HepG2 (cell line): ENCODE data around the gene KISS1R. TPM values are rescaled to one million over a fixed set of nuclear protein-coding genes. Genes with fewer than 3 reads are reported as not detected.
A peak's percentile ranks its signal among the peaks of the same experiment; 100 is the strongest.

Experiments
- ARNTL ChIP-seq: sonication (generic); formaldehyde crosslinking; IDR thresholded peaks from 2 replicates; pipeline ENCODE4 v1.4.0; 2020; ENCODE audit warnings: mild to moderate bottlenecking, missing genetic modification reagents
- ASH2L ChIP-seq: fragments of 300-600, 200-600 bp; sonication (generic); IDR thresholded peaks from 2 replicates; pipeline ENCODE4 v1.7.0; 2017; ENCODE audit warnings: low read depth, mild to moderate bottlenecking, moderate library complexity, mixed read lengths, low read length; ENCODE audit not compliant: insufficient read length
- CEBPB ChIP-seq: IDR thresholded peaks from 2 replicates; pipeline ENCODE4 v1.6.1; 2011; ENCODE audit warnings: low read depth, low read length, improper control_type of control experiment, borderline replicate concordance
- E2F5 ChIP-seq: sonication (generic); formaldehyde crosslinking; conservative IDR thresholded peaks from 2 replicates; pipeline ENCODE4 v1.4.0; 2020; ENCODE audit warnings: missing genetic modification reagents
- EP300 ChIP-seq, 3 experiments: sonication (generic) in 1 of 3; formaldehyde crosslinking in 1 of 3; IDR thresholded peaks; 2 replicates each; pipeline versions ENCODE4 v1.5.1 to v1.6.1; 2011 to 2020; ENCODE audit warnings: low read depth in 2 of 3, low read length in 2 of 3, borderline replicate concordance in 1 of 3, improper control_type of control experiment in 1 of 3, mild to moderate bottlenecking in 1 of 3, missing genetic modification reagents in 1 of 3, moderate library complexity in 1 of 3
- GATAD1 ChIP-seq: IDR thresholded peaks from 2 replicates; pipeline ENCODE4 v1.6.1; 2016; ENCODE audit warnings: missing genetic modification reagents, missing compliant biosample characterization
- KDM2A ChIP-seq: sonication (generic); formaldehyde crosslinking; IDR thresholded peaks from 2 replicates; pipeline ENCODE4 v1.4.0; 2020; ENCODE audit warnings: low read depth, missing genetic modification reagents, borderline replicate concordance
- KLF12 ChIP-seq: sonication (generic); formaldehyde crosslinking; IDR thresholded peaks from 2 replicates; pipeline ENCODE4 v1.4.0; 2020; ENCODE audit warnings: missing genetic modification reagents, borderline replicate concordance
- PATZ1 ChIP-seq: sonication (generic); formaldehyde crosslinking; IDR thresholded peaks from 2 replicates; pipeline ENCODE4 v1.4.0; 2020; ENCODE audit warnings: missing genetic modification reagents
- POGK ChIP-seq: sonication (generic); formaldehyde crosslinking; conservative IDR thresholded peaks from 2 replicates; pipeline ENCODE4 v1.8.0; 2022; ENCODE audit warnings: mild to moderate bottlenecking, moderate library complexity, missing genetic modification reagents
- PPARG ChIP-seq: conservative IDR thresholded peaks from 2 replicates; pipeline ENCODE4 v1.6.1; 2016; ENCODE audit warnings: missing biosample characterization, missing genetic modification reagents
- YEATS4 ChIP-seq: sonication (generic); formaldehyde crosslinking; IDR thresholded peaks from 2 replicates; pipeline ENCODE4 v1.4.0; 2020; ENCODE audit warnings: missing genetic modification reagents, borderline replicate concordance
- ZNF281 ChIP-seq: sonication (generic); formaldehyde crosslinking; IDR thresholded peaks from 2 replicates; pipeline ENCODE4 v1.4.0; 2020; ENCODE audit warnings: missing genetic modification reagents, borderline replicate concordance
- ZNF558 ChIP-seq: sonication (generic); formaldehyde crosslinking; IDR thresholded peaks from 2 replicates; pipeline ENCODE4 v1.9.0; 2022; ENCODE audit warnings: mild to moderate bottlenecking, missing genetic modification reagents, borderline replicate concordance
- ZNF563 ChIP-seq: sonication (generic); formaldehyde crosslinking; IDR thresholded peaks from 2 replicates; pipeline ENCODE4 v1.8.0; 2022; ENCODE audit warnings: mild to moderate bottlenecking, moderate library complexity, missing genetic modification reagents
- polyA plus RNA-seq, 8 experiments: library from polyadenylated mRNA; depleted of rRNA in 3 of 8; stranded (reverse) in 7 of 8; unstranded in 1 of 8; fragments of >200 nt; fragmentation: Illumina TruSeq in 4 of 8; extraction: Trizol in 4 of 8; gene quantifications; 2 replicates each; pipeline versions ENCODE4 v1.2.1 to v1.2.3, GENCODE V29; 2011 to 2016; ENCODE audit warnings: low read depth in 4 of 8, missing spikeins in 1 of 8, mixed read lengths in 1 of 8; ENCODE audit not compliant: insufficient read depth in 1 of 8
- total RNA-seq, 5 experiments: library from RNA; depleted of rRNA; stranded (reverse); fragments of >200 nt; fragmentation: Illumina TruSeq; extraction: Trizol; gene quantifications; 2 replicates each; pipeline ENCODE4 v1.2.3, GENCODE V29; 2016; ENCODE audit warnings: low read depth in 1 of 5

The KISS1R gene
- total and polyA plus RNA-seq, 2 of the 13 experiments (the other 11 are each of a cell fraction or from before 2014, with no cell fraction given): 1.1 to 10.2 TPM

GRCh38 chr19:926589-927350 lies 9.6 kb downstream of the KISS1R start (continued):
- TF ChIP-seq PATZ1 (CRISPR knock-in tag) (peak; percentile 86), ZNF281 (CRISPR knock-in tag) (peak; percentile 83), ASH2L (peak; percentile 20), EP300 (IDR thresholded peaks at IDR 0.05; ENCODE audit: low read depth in 2 of 2, low read length in 2 of 2) (peak in 1 of 2 experiments; percentile 68; a peak in 1 of 4 replicates), EP300 (CRISPR knock-in tag; IDR thresholded peaks at IDR 0.05; ENCODE audit: borderline replicate concordance) (peak; percentile 17; the same call in 1 of the 2 replicates), E2F5 (CRISPR knock-in tag) (0 out of 2 replicates have a peak, but pooled peaks have one; percentile 38), POGK (CRISPR knock-in tag) (peak; percentile 43; the same call in 1 of the 2 replicates), KDM2A (CRISPR knock-in tag) (0 out of 2 replicates have a peak, but pooled peaks have one; percentile 24), GATAD1 (CRISPR knock-in tag) (peak; percentile 6; the same call in 1 of the 2 replicates), YEATS4 (CRISPR knock-in tag) (0 out of 2 replicates have a peak, but pooled peaks have one; percentile 30), PPARG (no peak), ZNF563 (CRISPR knock-in tag) (no peak), ZNF558 (CRISPR knock-in tag) (no peak), ARNTL (CRISPR knock-in tag) (0 out of 2 replicates have a peak, but pooled peaks have one; percentile 20), KLF12 (CRISPR knock-in tag) (peak; percentile 75; the same call in 1 of the 2 replicates), CEBPB (peak; percentile 93)
